Tibial artery (tissue), 4 donors: ENCODE data around the gene ADAM17.
A peak's percentile ranks its signal among the peaks of the same experiment; 100 is the strongest.
"Not testable (repeated sequence)": the region's sequence is repeated elsewhere in the genome, so short reads cannot be mapped to it uniquely, and the experiment has no call there.

Experiments
- DNase-seq, 2 donors: peaks; one replicate each; pipeline ENCODE4 v3.0.0-alpha.2; 2019
- H3K27ac ChIP-seq, 2 donors: fragments of 200-600 bp; sonication (generic) in 1 of 2; 1 replicate in 1 of 2; 2 replicates in 1 of 2; pipeline ENCODE4 v1.5.1; 2018 to 2019; ENCODE audit warnings: mild to moderate bottlenecking in 1 of 2
- H3K27me3 ChIP-seq, 2 donors: fragments of 200-600 bp; sonication (generic) in 1 of 2; one replicate each; pipeline versions ENCODE4 v1.5.1 to v1.6.0; 2016 to 2019
- H3K36me3 ChIP-seq, 3 donors: fragments of 200-600 bp; sonication (generic) in 2 of 3; one replicate each; pipeline ENCODE4 v1.5.1; 2016 to 2019; ENCODE audit warnings: mild to moderate bottlenecking in 2 of 3
- H3K4me1 ChIP-seq, 4 donors: fragments of 200-600 bp; sonication (generic) in 2 of 4; 1 replicate in 3 of 4; 2 replicates in 1 of 4; pipeline ENCODE4 v1.5.1; 2016 to 2019
- H3K4me3 ChIP-seq, 2 donors: fragments of 200-600 bp; sonication (generic) in 1 of 2; 1 replicate in 1 of 2; 2 replicates in 1 of 2; pipeline ENCODE4 v1.5.1; 2018 to 2019; ENCODE audit warnings: mild to moderate bottlenecking in 2 of 2
- H3K9me3 ChIP-seq, 3 donors: fragments of 200-600 bp; sonication (generic) in 1 of 3; one replicate each; pipeline ENCODE4 v1.5.1; 2016 to 2019
- intact Hi-C: fragments of 100-400 bp; cut with DNase I; formaldehyde crosslinking; loops from one replicate; pipeline ENCODE4 v1.15.0; 2023; ENCODE audit warnings: low total_unique reads
- TF ChIP-seq, protein P1 (sequence below), 2 experiments: fragments of 200-600 bp in 1 of 2; fragments of 450-650 bp in 1 of 2; IDR thresholded peaks; one replicate each; pipeline ENCODE4 v1.5.1; 2017 to 2019; ENCODE audit warnings: antibody characterized with exemption in 2 of 2, mild to moderate bottlenecking in 1 of 2, moderate library complexity in 1 of 2

ADAM17 gene

DNA sequence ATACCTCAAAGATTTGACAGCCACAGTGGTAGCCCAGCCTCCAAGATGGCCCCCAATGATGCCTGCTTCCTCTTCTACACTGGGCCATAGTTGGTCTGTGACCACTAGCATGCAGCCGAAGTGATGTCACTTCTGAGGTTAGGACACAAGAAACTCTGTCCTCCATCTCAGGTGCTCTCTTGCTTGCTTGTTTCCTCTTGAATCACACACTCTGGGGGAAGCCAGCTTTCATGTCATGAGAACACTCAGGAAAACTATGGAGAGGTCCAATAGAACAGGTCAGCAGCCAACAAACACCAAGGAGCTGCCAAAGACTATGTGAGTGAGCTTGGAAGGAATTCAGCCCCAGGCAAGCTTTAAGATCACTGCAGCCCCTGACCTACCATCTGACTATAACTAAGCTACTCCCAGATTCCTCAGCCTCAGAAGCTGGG lies 3.3 kb upstream of the ADAM17 start:
- H3K36me3 ChIP-seq, result no peaks in the 10 kb centered on the region
- peak; percentile 54 to 80 for DNase-seq
- no peaks in the 10 kb centered on the region for H3K9me3 ChIP-seq
- H3K4me1 ChIP-seq, result peaks cover 0 to 39% (median 21%) of the 10 kb centered on the region in 4 donors
- intact Hi-C loops, result loop anchor here (10.0 kb wide), 1 partner anchor 84 kb away; the partner anchor contains the start of gene IAH1
- no peaks in the 10 kb centered on the region for H3K27me3 ChIP-seq
- H3K4me3 ChIP-seq, result no peak overlapping the region
- TF ChIP-seq, protein P1, sequence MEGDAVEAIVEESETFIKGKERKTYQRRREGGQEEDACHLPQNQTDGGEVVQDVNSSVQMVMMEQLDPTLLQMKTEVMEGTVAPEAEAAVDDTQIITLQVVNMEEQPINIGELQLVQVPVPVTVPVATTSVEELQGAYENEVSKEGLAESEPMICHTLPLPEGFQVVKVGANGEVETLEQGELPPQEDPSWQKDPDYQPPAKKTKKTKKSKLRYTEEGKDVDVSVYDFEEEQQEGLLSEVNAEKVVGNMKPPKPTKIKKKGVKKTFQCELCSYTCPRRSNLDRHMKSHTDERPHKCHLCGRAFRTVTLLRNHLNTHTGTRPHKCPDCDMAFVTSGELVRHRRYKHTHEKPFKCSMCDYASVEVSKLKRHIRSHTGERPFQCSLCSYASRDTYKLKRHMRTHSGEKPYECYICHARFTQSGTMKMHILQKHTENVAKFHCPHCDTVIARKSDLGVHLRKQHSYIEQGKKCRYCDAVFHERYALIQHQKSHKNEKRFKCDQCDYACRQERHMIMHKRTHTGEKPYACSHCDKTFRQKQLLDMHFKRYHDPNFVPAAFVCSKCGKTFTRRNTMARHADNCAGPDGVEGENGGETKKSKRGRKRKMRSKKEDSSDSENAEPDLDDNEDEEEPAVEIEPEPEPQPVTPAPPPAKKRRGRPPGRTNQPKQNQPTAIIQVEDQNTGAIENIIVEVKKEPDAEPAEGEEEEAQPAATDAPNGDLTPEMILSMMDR (IDR thresholded peaks at IDR 0.05), result no peak
- H3K27ac ChIP-seq, result peak overlapping the region; percentile 67 to 98

GRCh38 chr2:9556121-9556743 lies 602 bp upstream of the ADAM17 start:
- Histone ChIP-seq H3K4me1 (peaks cover 0 to 66% (median 40%) of the 10 kb centered on the region in 4 donors), H3K27me3 (no peaks in the 10 kb centered on the region), H3K9me3 (no peaks in the 10 kb centered on the region), H3K27ac (peak overlapping the region; percentile 98), H3K4me3 (peak overlapping the region; percentile 78 to 88), H3K36me3 (no peaks in the 10 kb centered on the region)
- intact Hi-C loops, result loop anchor here (10.0 kb wide), 1 partner anchor 81 kb away; the partner anchor contains the start of gene IAH1
- no peak for DNase-seq
- TF ChIP-seq, protein P1 (IDR thresholded peaks at IDR 0.05), result no peak

GRCh38 chr2:9554921-9555296 lies 721 bp downstream of the ADAM17 start:
- DNase-seq, result peak in 1 of 2 donors; percentile 74
- intact Hi-C loops, result loop anchor here (5.0 to 10.0 kb wide), 2 partner anchors 77 to 80 kb away; partner anchors contain the start of genes IAH1 and YWHAQ

DNA sequence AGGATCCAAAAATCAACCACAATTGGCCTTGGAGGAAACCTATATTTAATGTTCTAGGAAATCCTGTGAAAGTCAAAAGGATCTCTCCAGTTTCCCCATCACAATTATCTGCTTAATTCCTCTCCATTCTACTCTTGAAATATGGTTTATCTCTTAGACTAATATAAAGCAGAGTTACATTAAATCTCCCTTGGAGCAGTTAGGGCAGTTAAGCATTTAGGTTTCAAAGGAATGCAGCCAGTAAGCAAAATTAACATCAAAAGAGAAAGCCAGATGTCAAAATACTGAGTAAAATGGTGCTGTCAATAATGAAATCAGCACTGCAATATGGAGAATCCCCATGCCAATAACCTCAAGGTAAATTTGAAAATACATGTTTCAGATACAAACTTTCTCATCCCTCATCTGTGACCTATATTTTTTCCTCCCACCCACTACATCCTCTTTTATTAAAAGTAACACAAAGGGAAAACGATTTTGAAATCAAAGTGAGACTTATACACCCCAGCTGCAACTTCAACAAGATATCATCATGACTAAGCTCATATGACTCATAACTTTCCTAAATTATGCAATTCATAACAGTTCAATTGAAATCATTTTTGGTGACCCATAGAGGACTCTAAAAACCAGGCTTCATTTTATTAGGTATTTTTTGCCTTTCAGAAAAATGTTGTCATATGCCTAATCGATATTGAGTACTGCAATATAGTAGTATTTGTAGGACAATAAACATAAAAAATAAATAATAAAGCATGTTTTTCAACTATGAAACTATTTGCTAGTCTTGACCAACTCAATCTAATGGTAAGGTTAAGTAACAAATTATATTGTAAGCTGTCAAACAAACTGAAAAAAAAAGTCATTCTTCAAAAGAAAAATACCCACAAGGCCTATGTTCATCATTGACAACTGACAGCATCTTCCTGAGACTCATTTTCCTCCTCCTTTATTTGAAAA lies 3.1 kb downstream of the ADAM17 start:
- no peak for DNase-seq
- H3K9me3 ChIP-seq, result no peaks in the 10 kb centered on the region
- TF ChIP-seq, protein P1 (IDR thresholded peaks at IDR 0.05), result no peak
- no peak overlapping the region for H3K4me3 ChIP-seq
- peaks cover 0 to 83% (median 36%) of the 10 kb centered on the region in 4 donors for H3K4me1 ChIP-seq
- H3K36me3 ChIP-seq, result no peaks in the 10 kb centered on the region
- peak overlapping the region; percentile 98 for H3K27ac ChIP-seq
- intact Hi-C loops, result loop anchor here (5.0 to 10.0 kb wide), 2 partner anchors 78 to 80 kb away; partner anchors contain the start of genes IAH1 and YWHAQ
- H3K27me3 ChIP-seq, result no peaks in the 10 kb centered on the region

More at GRCh38 chr2:9554921-9555296, 721 bp downstream of the ADAM17 start:
- peaks cover 0 to 79% (median 47%) of the 10 kb centered on the region in 4 donors for H3K4me1 ChIP-seq
- H3K27ac ChIP-seq, result peak overlapping the region; percentile 98
- TF ChIP-seq, protein P1 (IDR thresholded peaks at IDR 0.05), result no peak
- no peaks in the 10 kb centered on the region for H3K9me3 ChIP-seq
- peak overlapping the region; percentile 78 to 88 for H3K4me3 ChIP-seq
- no peaks in the 10 kb centered on the region for H3K27me3 ChIP-seq
- no peaks in the 10 kb centered on the region for H3K36me3 ChIP-seq

GRCh38 chr2:9550859-9551391 lies 4.7 kb downstream of the ADAM17 start:
- H3K4me3 ChIP-seq, H3K36me3 ChIP-seq, H3K9me3 ChIP-seq, DNase-seq, H3K27me3 ChIP-seq: not testable (repeated sequence)
- intact Hi-C loops, result loop anchor here (5.0 to 10.0 kb wide), 2 partner anchors 76 to 81 kb away; partner anchors contain the start of genes IAH1 and YWHAQ
- H3K27ac ChIP-seq, result peak overlapping the region; percentile 98
- peaks cover 0 to 87% (median 42%) of the 10 kb centered on the region in 4 donors for H3K4me1 ChIP-seq
